GM23338 (cell line): ENCODE results near the gene ZDHHC13. TPM values are rescaled to one million over a fixed set of nuclear protein-coding genes. Genes with fewer than 3 reads are reported as not detected.

Experiments
- ATAC-seq: fragments of 200-7000 bp; cut with Tn5 transposase; 3 replicates; pipeline ENCODE4 v1.9.1; 2020
- DNase-seq: peaks from one replicate; pipeline ENCODE4 v3.0.0-alpha.2; 2015; ENCODE audit warnings: low spot score
- H2AFZ ChIP-seq: fragments of 200-600 bp; sonication (generic); 2 replicates; pipeline ENCODE4 v1.8.0; 2016; ENCODE audit warnings: antibody characterized with exemption, mild to moderate bottlenecking, moderate library complexity
- H3F3A ChIP-seq: fragments of 200-600 bp; sonication (generic); replicated peaks from 2 replicates; pipeline ENCODE4 v1.8.0; 2017; ENCODE audit warnings: antibody characterized with exemption, mixed run types, low read depth
- H3K27ac ChIP-seq: fragments of 200-600 bp; sonication (generic); 2 replicates; pipeline ENCODE4 v1.6.1; 2016; ENCODE audit warnings: low read depth
- H3K27me3 ChIP-seq: fragments of 200-600 bp; sonication (generic); 2 replicates; pipeline ENCODE4 v1.8.0; 2016; ENCODE audit warnings: mild to moderate bottlenecking, mixed run types, moderate library complexity; ENCODE audit not compliant: insufficient read depth
- H3K36me3 ChIP-seq: fragments of 200-600 bp; sonication (generic); 2 replicates; pipeline ENCODE4 v1.8.0; 2016; ENCODE audit warnings: mild to moderate bottlenecking; ENCODE audit not compliant: insufficient read depth
- H3K4me1 ChIP-seq: fragments of 200-600 bp; sonication (generic); 2 replicates; pipeline ENCODE4 v1.8.0; 2016; ENCODE audit warnings: mild to moderate bottlenecking, moderate library complexity; ENCODE audit not compliant: insufficient read depth
- H3K4me2 ChIP-seq: fragments of 200-600 bp; sonication (generic); 2 replicates; pipeline ENCODE4 v1.7.1; 2017; ENCODE audit warnings: mixed run types
- H3K4me3 ChIP-seq: fragments of 200-600 bp; sonication (generic); 2 replicates; pipeline ENCODE4 v1.6.1; 2016; ENCODE audit warnings: mixed run types
- H3K79me2 ChIP-seq: fragments of 200-600 bp; sonication (generic); replicated peaks from 2 replicates; pipeline ENCODE4 v1.8.0; 2017; ENCODE audit warnings: mild to moderate bottlenecking; ENCODE audit not compliant: insufficient read depth
- H3K9me2 ChIP-seq: fragments of 200-600 bp; sonication (generic); 2 replicates; pipeline ENCODE4 v1.8.0; 2017; ENCODE audit not compliant: insufficient read depth
- H4K20me1 ChIP-seq: fragments of 200-600 bp; sonication (generic); replicated peaks from 2 replicates; pipeline ENCODE4 v1.8.0; 2017; ENCODE audit warnings: mild to moderate bottlenecking; ENCODE audit not compliant: insufficient read depth
- H3K27ac Mint-ChIP-seq: 2 replicates; pipeline ENCODE4 v1.8.0; 2020; ENCODE audit warnings: inconsistent platforms, mild to moderate bottlenecking, moderate library complexity, mixed read lengths
- H3K27me3 Mint-ChIP-seq: 3 replicates; pipeline ENCODE4 v1.8.0; 2022; ENCODE audit warnings: low read depth, mild to moderate bottlenecking, moderate library complexity, mixed read lengths, inconsistent platforms; ENCODE audit not compliant: insufficient read depth, poor library complexity
- H3K36me3 Mint-ChIP-seq: 3 replicates; pipeline ENCODE4 v1.8.0; 2021; ENCODE audit warnings: low read depth, mild to moderate bottlenecking, inconsistent platforms, moderate library complexity, mixed read lengths
- H3K4me1 Mint-ChIP-seq: 3 replicates; pipeline ENCODE4 v1.8.0; 2020; ENCODE audit warnings: mild to moderate bottlenecking, inconsistent platforms, mixed read lengths
- H3K4me3 Mint-ChIP-seq: 3 replicates; pipeline ENCODE4 v1.8.0; 2021; ENCODE audit warnings: moderate library complexity, mild to moderate bottlenecking, inconsistent platforms, mixed read lengths
- H3K9me3 Mint-ChIP-seq: 3 replicates; pipeline ENCODE4 v1.8.0; 2020; ENCODE audit warnings: moderate library complexity, mild to moderate bottlenecking, inconsistent platforms, mixed read lengths
- CTCF ChIP-seq, 2 experiments: fragments of 200-600 bp in 1 of 2; sonication (generic) in 1 of 2; conservative IDR thresholded peaks; 2 replicates each; pipeline versions ENCODE4 v1.5.1 to v1.6.1; 2016 to 2017; ENCODE audit warnings: antibody characterized with exemption in 2 of 2, low read depth in 2 of 2, mild to moderate bottlenecking in 2 of 2, moderate library complexity in 1 of 2
- ETS1 ChIP-seq: IDR thresholded peaks from 2 replicates; pipeline ENCODE4 v1.6.1; 2016; ENCODE audit warnings: antibody characterized with exemption
- EZH2 ChIP-seq: fragments of 200-600 bp; sonication (generic); IDR thresholded peaks from one replicate; pipeline ENCODE4 v1.8.0; 2017; ENCODE audit warnings: antibody characterized with exemption, mild to moderate bottlenecking, low read depth; ENCODE audit not compliant: unreplicated experiment
- EZH2phosphoT487 ChIP-seq: fragments of 200-600 bp; sonication (generic); IDR thresholded peaks from one replicate; pipeline ENCODE4 v1.8.1; 2018; ENCODE audit warnings: antibody characterized with exemption; ENCODE audit not compliant: unreplicated experiment
- POLR2AphosphoS5 ChIP-seq: IDR thresholded peaks from 2 replicates; pipeline ENCODE4 v1.6.1; 2016; ENCODE audit warnings: antibody characterized with exemption, low read depth
- STAT1 ChIP-seq: IDR thresholded peaks from one replicate; pipeline ENCODE4 v1.6.1; 2016; ENCODE audit warnings: antibody characterized with exemption; ENCODE audit not compliant: unreplicated experiment
- polyA plus RNA-seq: library from polyadenylated mRNA; unstranded; fragments of >200 nt; fragmentation: Nextera tagmentation; extraction: Ambion mirVana; gene quantifications from 2 replicates; pipeline ENCODE4 v1.2.1, GENCODE V29; 2016
- total RNA-seq: library from RNA; depleted of rRNA; stranded (reverse); fragments of >200 nt; shearing (Covaris generic); gene quantifications from 2 replicates; pipeline ENCODE4 v1.2.3, GENCODE V29; 2014

ZDHHC13 gene
- total and polyA plus RNA-seq, 2 experiments from 2014 or later, result 21.0 to 27.7 TPM

- TF ChIP-seq EZH2, result no peak
- TF ChIP-seq ETS1, result no peak
Measured at GRCh38 chr11:19199771-19200170, 82.8 kb downstream of the ZDHHC13 start (continued).

- no peak for ATAC-seq
- Mint-ChIP-seq H3K9me3 (no peaks in the 10 kb centered on the region; the same call in 2 of the 3 replicates), H3K27ac (no peak overlapping the region), H3K36me3 (no peaks in the 10 kb centered on the region), H3K27me3 (no peaks in the 10 kb centered on the region), H3K4me3 (no peak overlapping the region), H3K4me1 (no peaks in the 10 kb centered on the region)
- no peaks in the 10 kb centered on the region for H3F3A ChIP-seq
- no peak for TF ChIP-seq CTCF (conservative IDR thresholded peaks at IDR 0.05; ENCODE audit: low read depth in 2 of 2)
- no peaks in the 10 kb centered on the region for H4K20me1 ChIP-seq
- no peaks in the 10 kb centered on the region for H3K79me2 ChIP-seq
- DNase-seq, result no peak
- no peaks in the 10 kb centered on the region for H3K9me2 ChIP-seq
- no peaks in the 10 kb centered on the region for H3K27me3 ChIP-seq
- no peak overlapping the region for H3K27ac ChIP-seq
- no peaks in the 10 kb centered on the region for H3K4me1 ChIP-seq
- no peak overlapping the region for H3K4me2 ChIP-seq
- no peak overlapping the region for H3K4me3 ChIP-seq
- H2AFZ ChIP-seq, result no peak overlapping the region
- 0 out of 2 replicates have a peak, but pooled peaks cover 3% of the 10 kb centered on the region for H3K36me3 ChIP-seq
Measured at GRCh38 chr11:19200410-19201201, 83.6 kb downstream of the ZDHHC13 start.

- H3K9me2 ChIP-seq, result no peaks in the 10 kb centered on the region
- no peaks in the 10 kb centered on the region for H3K79me2 ChIP-seq
- Mint-ChIP-seq H3K27ac (no peak within 1 kb of the TSS), H3K4me1 (no peaks in the 10 kb centered on the region), H3K4me3 (no peak within 1 kb of the TSS), H3K9me3 (no peaks in the 10 kb centered on the region; the same call in 2 of the 3 replicates), H3K27me3 (no peaks in the 10 kb centered on the region), H3K36me3 (no peaks in the 10 kb centered on the region)
- H3F3A ChIP-seq, result no peaks in the 10 kb centered on the region
- H4K20me1 ChIP-seq, result no peaks in the 10 kb centered on the region
- H3K4me3 ChIP-seq, result no peak within 1 kb of the TSS
- DNase-seq (no peak), ATAC-seq (no peak)
- no peaks in the 10 kb centered on the region for H3K4me1 ChIP-seq
- H3K4me2 ChIP-seq, result no peak within 1 kb of the TSS
- no peaks in the 10 kb centered on the region for H3K27me3 ChIP-seq
- H3K27ac ChIP-seq, result no peak within 1 kb of the TSS
- 0 out of 2 replicates have a peak, but pooled peaks cover 3% of the 10 kb centered on the region for H3K36me3 ChIP-seq
- H2AFZ ChIP-seq, result no peak within 1 kb of the TSS
- TF ChIP-seq CTCF (conservative IDR thresholded peaks at IDR 0.05; ENCODE audit: low read depth in 2 of 2), result no peak
- no peak for TF ChIP-seq EZH2phosphoT487
- no peak for TF ChIP-seq POLR2AphosphoS5
- TF ChIP-seq ETS1, result no peak
- TF ChIP-seq STAT1, result no peak
Measured at GRCh38 chr11:19201737-19202605, 85.0 kb downstream of the ZDHHC13 start, which contains the start of gene CSRP3. Gene CSRP3 (minus strand): TSS chr11:19201983. CDS start chr11:19192448, 9,535 bp downstream.
